Tibial nerve (tissue), 4 donors: ENCODE results near the gene SLC13A4. TPM values are rescaled to one million over a fixed set of nuclear protein-coding genes. Genes with fewer than 3 reads are reported as not detected.
"Not testable (repeated sequence)": the region's sequence is repeated elsewhere in the genome, so short reads cannot be mapped to it uniquely, and the experiment has no call there.

Experiments used
- DNase-seq, 2 donors: peaks; one replicate each; pipeline ENCODE4 v3.0.0-alpha.2; 2019; ENCODE audit warnings: low spot score in 2 of 2
- H3K27ac ChIP-seq, 4 donors: fragments of 200-600 bp; sonication (generic) in 3 of 4; one replicate each; pipeline ENCODE4 v1.5.1; 2017 to 2019; ENCODE audit warnings: mild to moderate bottlenecking in 1 of 4
- H3K27me3 ChIP-seq, 2 donors: fragments of 200-600 bp; sonication (generic) in 1 of 2; one replicate each; pipeline versions ENCODE4 v1.5.1 to v1.6.0; 2017 to 2019
- H3K36me3 ChIP-seq, 3 donors: fragments of 200-600 bp; sonication (generic); one replicate each; pipeline ENCODE4 v1.5.1; 2018 to 2019
- H3K4me1 ChIP-seq, 4 donors: fragments of 200-600 bp; sonication (generic) in 3 of 4; one replicate each; pipeline ENCODE4 v1.5.1; 2017 to 2019
- H3K4me3 ChIP-seq, 4 donors: fragments of 200-600 bp; sonication (generic) in 3 of 4; one replicate each; pipeline ENCODE4 v1.5.1; 2017 to 2019; ENCODE audit warnings: mild to moderate bottlenecking in 1 of 4, moderate library complexity in 1 of 4
- H3K9me3 ChIP-seq, 4 donors: fragments of 200-600 bp; sonication (generic) in 3 of 4; one replicate each; pipeline ENCODE4 v1.5.1; 2017 to 2019
- CTCF ChIP-seq, 5 experiments: fragments of 200-600 bp in 3 of 5; fragments of 450-650 bp in 2 of 5; sonication (generic) in 3 of 5; IDR thresholded peaks; one replicate each; pipeline ENCODE4 v1.5.1; 2016 to 2019; ENCODE audit warnings: antibody characterized with exemption in 5 of 5, mild to moderate bottlenecking in 3 of 5, moderate library complexity in 2 of 5
- EP300 ChIP-seq, 2 donors: sonication (generic); formaldehyde crosslinking; IDR thresholded peaks; one replicate each; pipeline ENCODE4 v1.6.1; 2017; ENCODE audit warnings: antibody characterized with exemption in 2 of 2, mild to moderate bottlenecking in 1 of 2
- POLR2A ChIP-seq, 2 donors: fragments of 450-650 bp; IDR thresholded peaks; one replicate each; pipeline ENCODE4 v1.6.1; 2017; ENCODE audit warnings: antibody characterized with exemption in 2 of 2, mild to moderate bottlenecking in 2 of 2, moderate library complexity in 2 of 2
- WGBS, 2 donors: methylation state at CpG; one replicate each; pipeline ENCODE4 v1.1.5; 2018; 5-methylcytosine and 5-hydroxymethylcytosine counted together
- total RNA-seq, 4 donors: library from RNA; depleted of rRNA; stranded (reverse); fragments of >200 nt; gene quantifications; one replicate each; pipeline ENCODE4 v1.1.0, GENCODE V29; 2016

The SLC13A4 gene
- total RNA-seq, 4 donors from 2014 or later: not detected

- Histone ChIP-seq H3K36me3 (peaks cover 0 to 39% (median 0%) of the 10 kb centered on the region in 3 donors), H3K4me3 (no peak overlapping the region), H3K9me3 (no peaks in the 10 kb centered on the region), H3K27me3 (no peaks in the 10 kb centered on the region), H3K4me1 (no peaks in the 10 kb centered on the region), H3K27ac (no peak overlapping the region)
- WGBS, 2 donors: 40 to 51% methylated on average over 8 of the region's 8 CpGs
- TF ChIP-seq EP300 (IDR thresholded peaks at IDR 0.05) (no peak), POLR2A (IDR thresholded peaks at IDR 0.05) (no peak), CTCF (IDR thresholded peaks at IDR 0.05) (no peak)
- no peak for DNase-seq
These were observed 30.5 kb downstream of the SLC13A4 start for GRCh38 chr7:135697276-135698049.

DNA sequence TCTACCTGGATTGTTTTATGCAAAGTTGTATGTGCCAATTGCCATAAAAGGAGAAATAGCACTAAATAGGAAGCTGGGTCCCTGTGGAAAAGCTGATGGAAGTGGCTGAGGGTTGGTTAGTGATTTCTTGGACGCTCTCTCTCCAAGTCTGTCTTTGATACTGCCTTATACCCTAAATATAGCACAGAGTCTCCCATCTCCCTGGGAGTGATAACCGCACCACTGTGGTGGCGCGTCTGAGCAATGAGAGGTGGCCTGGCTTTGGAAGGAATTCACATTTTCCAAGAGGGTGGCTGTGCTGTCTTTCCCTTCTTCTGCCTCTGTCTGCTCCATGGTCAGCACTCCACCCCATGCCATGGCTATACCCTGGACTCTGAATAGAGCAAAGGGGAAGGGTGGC is 34.4 kb downstream of the SLC13A4 start:
- Histone ChIP-seq H3K27ac (no peak overlapping the region), H3K4me3 (no peak overlapping the region), H3K4me1 (no peaks in the 10 kb centered on the region), H3K36me3 (peaks cover 0 to 63% (median 0%) of the 10 kb centered on the region in 3 donors), H3K27me3 (no peaks in the 10 kb centered on the region), H3K9me3 (no peaks in the 10 kb centered on the region)
- no peak for DNase-seq
- WGBS, 2 donors: 80 to 88% methylated on average over 4 of the region's 4 CpGs
- TF ChIP-seq POLR2A (IDR thresholded peaks at IDR 0.05) (no peak), CTCF (IDR thresholded peaks at IDR 0.05) (no peak), EP300 (IDR thresholded peaks at IDR 0.05) (no peak)

DNA sequence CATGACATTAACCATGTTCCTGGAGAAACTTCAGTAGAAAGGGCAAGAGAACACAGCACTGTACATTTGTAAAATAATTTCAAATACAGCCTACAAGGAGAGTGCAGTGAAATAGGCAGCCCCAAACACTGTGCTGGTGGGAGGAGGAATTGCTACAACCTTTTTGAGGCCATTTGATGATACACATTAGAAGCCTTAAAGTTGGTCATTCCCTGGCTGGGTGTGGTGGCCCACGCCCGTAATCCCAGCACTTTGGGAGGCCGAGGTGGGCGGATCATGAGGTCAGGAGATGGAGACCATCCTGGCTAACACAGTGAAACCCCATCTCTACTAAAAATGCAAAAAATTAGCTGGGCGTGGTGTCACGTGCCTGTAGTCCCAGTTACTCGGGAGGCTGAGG is 35.4 kb downstream of the SLC13A4 start:
- DNase-seq, H3K27me3 ChIP-seq, H3K4me3 ChIP-seq, H3K9me3 ChIP-seq, H3K4me1 ChIP-seq, H3K27ac ChIP-seq: not testable (repeated sequence)
- 88 to 89% methylated on average over 7 of the region's 7 CpGs for WGBS, 2 donors
- H3K36me3 ChIP-seq: peaks cover 0 to 72% (median 0%) of the 10 kb centered on the region in 3 donors

DNA sequence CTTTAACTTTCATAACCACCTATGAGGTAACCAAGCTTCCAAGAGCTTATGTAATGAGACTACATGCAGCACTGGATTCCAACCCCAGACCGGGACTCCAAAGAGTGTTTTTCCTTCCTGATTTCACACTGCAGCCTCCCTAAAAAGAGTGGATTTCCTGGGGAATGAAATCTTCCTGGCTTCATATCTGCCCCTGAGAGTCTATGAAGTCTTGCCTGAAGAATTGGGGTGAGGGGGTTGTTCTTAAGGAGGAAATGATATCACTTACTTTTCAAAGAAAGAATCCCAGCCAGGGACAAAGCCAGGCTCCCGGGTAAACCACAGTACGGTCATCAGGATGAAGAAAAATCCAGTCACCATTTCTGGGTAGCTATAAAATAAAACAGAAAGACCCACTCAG is 35.9 kb downstream of the SLC13A4 start:
- no peak for DNase-seq
- Histone ChIP-seq H3K4me3 (no peak overlapping the region), H3K4me1 (no peaks in the 10 kb centered on the region), H3K36me3 (peaks cover 0 to 77% (median 0%) of the 10 kb centered on the region in 3 donors), H3K27ac (no peak overlapping the region), H3K9me3 (no peaks in the 10 kb centered on the region), H3K27me3 (no peaks in the 10 kb centered on the region)
- TF ChIP-seq POLR2A (IDR thresholded peaks at IDR 0.05) (no peak), CTCF (IDR thresholded peaks at IDR 0.05) (no peak), EP300 (IDR thresholded peaks at IDR 0.05) (no peak)
- 59 to 69% methylated on average over 3 of the region's 3 CpGs for WGBS, 2 donors

DNA sequence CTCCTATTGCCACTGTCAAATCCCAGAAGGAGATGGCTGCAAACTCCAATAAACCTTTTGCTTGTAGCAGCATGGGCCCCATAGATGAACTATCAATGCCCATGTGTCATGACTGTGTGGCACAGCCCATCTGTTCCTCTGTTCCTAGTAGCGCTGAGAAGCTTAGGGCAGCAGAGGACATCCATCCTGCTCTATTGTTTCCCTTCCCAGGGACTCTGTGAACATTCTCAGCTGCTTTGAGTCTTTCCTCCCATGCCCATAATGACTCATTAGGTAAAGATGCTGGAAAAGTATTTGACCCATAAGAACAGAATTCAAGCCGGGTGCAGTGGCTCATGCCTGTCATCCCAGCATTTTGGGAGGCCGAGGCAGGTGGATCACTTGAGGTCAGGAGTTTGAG is 37.4 kb downstream of the SLC13A4 start:
- 94 to 98% methylated on average over 3 of the region's 3 CpGs for WGBS, 2 donors
- Histone ChIP-seq H3K4me1 (no peaks in the 10 kb centered on the region), H3K9me3 (no peaks in the 10 kb centered on the region), H3K36me3 (peaks cover 0 to 87% (median 0%) of the 10 kb centered on the region in 3 donors), H3K27ac (no peak overlapping the region), H3K4me3 (no peak overlapping the region), H3K27me3 (no peaks in the 10 kb centered on the region)
- DNase-seq: no peak
- TF ChIP-seq POLR2A (IDR thresholded peaks at IDR 0.05) (no peak), CTCF (IDR thresholded peaks at IDR 0.05) (no peak), EP300 (IDR thresholded peaks at IDR 0.05) (no peak)
